GM19438 (cell line): ENCODE results near the gene ROCK2.

Experiments used
- ATAC-seq: cut with Tn5 transposase; IDR thresholded peaks from one replicate; pipeline ENCODE4 v1.9.1; 2021; ENCODE audit warnings: low read depth; ENCODE audit not compliant: unreplicated experiment

ROCK2 gene

DNA sequence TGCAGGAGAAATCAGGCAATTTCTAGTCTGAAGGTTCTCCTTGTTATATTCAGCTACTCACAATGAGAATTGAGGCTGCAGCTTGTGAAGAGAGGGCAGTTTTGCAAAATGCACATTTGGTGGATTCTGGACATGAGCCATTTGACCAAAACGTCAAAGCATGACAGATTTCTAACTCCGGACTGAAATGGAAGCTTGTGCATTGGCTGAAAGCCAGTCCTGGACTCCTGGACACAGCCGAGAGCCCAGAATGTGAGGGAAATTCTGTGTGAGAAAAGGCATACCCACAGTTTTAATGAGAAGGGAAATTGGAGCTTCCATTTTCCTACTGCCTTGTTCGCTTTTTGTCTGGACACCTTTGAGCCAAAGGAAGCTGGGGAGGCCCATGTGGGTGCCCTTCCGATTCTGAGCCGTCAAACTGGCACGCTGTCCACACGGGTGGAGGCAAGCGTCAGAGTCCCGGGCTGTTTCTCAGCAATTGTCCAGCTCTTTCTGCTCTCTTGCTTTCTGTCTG lies 23.7 kb upstream of the ROCK2 start:
- no peak for ATAC-seq

GRCh38 chr2:11367170-11367730 lies 22.8 kb upstream of the ROCK2 start:
- ATAC-seq: no peak

- ATAC-seq: no peak
Measured at GRCh38 chr2:11366326-11366741, 21.9 kb upstream of the ROCK2 start.

GRCh38 chr2:11365096-11365879 lies 20.9 kb upstream of the ROCK2 start:
- ATAC-seq: no peak

- no peak for ATAC-seq
Measured at GRCh38 chr2:11364565-11364887, 20.1 kb upstream of the ROCK2 start.

DNA sequence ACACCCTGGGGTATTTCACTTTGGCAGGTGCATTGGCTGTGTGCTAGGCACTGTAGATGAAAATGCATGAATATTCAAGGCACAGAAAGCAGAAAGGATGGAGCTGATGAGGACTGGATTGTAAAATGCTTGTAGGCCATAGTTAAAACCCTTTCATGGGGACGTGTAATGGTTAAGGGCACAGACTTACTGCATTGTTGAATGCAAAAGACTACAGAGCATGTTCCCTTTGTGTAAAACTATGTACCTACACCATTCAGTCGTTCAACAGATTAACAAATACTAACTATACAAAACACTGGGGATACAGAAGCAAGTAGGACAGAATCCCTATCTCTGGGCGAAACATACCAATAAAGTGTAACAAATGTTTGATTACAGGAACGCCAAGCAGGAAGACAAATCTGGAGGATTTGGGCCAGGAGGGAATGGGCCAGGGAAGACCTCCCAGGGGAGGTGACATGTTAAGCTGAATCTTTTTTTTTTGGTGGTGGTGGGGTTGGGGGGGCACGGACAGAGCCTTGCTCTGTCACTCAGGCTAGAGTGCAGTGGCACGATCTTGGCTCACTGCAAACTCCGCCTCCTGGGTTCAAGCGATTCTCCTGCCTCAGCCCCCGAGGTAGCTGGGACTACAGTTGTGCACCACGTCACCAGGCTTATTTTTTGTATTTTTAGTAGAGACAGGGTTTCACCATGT lies 19.6 kb upstream of the ROCK2 start:
- ATAC-seq: no peak

DNA sequence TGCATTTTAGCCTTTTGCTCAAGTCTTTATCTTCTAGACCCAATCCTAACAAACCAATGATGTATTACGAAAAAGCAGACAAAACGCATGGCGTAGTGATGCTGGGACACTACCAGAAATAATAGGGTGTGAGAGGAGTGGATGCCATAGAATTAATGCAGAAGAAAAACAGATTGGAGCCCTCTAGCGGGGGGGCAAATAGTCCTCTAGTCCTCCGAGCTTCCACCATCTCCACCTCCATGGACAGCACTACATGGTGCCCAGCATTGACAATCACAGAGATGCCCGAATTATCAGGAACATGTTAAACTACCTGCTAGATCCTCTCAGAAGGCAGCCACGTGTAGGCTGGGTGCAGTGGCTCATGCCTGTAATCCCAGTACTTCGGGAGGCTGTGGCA lies 15.4 kb upstream of the ROCK2 start:
- ATAC-seq: no peak

GRCh38 chr2:11357428-11357972 lies 13.1 kb upstream of the ROCK2 start:
- no peak for ATAC-seq

DNA sequence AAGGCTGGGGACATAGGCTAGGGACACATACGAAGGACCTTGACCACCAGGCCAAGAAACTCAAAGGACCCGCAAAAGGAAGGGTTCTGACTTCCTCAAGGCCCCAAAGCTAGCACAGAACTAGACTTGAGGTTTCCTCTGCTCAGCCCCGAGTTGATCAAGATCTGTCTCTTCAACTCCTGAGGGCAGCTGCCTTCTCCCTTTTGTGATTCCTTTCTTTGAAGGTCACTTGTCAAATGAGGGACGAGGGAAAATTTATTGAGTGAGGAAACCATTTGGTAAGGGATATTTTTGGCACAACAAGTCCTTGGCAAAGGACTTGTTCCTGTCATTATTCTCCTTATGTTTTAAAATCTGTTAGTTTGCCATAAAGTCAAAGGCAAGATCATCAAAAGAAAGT lies 12.3 kb upstream of the ROCK2 start:
- no peak for ATAC-seq

GRCh38 chr2:11355194-11356053 lies 11.0 kb upstream of the ROCK2 start:
- ATAC-seq: no peak

DNA sequence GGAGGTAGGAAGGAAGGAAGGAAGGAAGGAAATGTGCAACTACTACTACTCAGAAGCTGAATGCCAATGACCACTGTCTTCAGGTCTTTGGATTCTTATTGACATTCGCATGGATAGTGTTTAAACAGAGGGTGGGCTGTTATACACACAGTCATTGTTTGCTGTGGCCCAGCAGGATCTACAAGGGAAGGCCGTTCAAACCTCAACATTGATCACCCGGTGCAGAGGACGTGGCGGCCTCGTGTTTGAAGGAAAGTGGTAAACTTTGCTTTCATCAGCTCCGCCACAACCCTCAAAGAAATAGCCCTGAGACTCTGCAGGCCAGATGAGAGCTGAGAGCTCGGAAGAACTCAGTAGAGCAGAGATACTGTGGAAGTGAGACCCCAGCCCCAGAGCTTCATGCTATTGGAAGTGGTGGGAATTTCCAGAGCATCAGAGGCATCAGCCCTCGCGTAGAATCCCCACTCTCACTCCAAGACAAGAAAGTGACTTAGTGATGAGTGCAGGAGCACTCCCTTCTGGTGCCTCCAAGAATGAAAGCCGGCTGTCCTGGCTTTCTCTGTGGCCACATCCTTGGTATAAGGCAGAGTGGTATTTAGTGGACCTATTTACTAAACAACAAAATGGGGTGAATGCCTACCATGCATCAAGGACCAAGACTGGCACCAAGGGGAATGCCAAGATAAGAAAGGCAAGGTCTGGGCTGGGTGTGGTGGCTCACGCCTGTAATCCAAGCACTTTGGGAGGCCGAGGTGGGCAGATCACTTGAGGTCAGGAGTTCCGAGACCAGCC lies 10.1 kb upstream of the ROCK2 start:
- no peak for ATAC-seq

GRCh38 chr2:11352781-11353537 lies 8.5 kb upstream of the ROCK2 start:
- ATAC-seq: no peak

- no peak for ATAC-seq
Measured at GRCh38 chr2:11348209-11348749, 3.8 kb upstream of the ROCK2 start.

DNA sequence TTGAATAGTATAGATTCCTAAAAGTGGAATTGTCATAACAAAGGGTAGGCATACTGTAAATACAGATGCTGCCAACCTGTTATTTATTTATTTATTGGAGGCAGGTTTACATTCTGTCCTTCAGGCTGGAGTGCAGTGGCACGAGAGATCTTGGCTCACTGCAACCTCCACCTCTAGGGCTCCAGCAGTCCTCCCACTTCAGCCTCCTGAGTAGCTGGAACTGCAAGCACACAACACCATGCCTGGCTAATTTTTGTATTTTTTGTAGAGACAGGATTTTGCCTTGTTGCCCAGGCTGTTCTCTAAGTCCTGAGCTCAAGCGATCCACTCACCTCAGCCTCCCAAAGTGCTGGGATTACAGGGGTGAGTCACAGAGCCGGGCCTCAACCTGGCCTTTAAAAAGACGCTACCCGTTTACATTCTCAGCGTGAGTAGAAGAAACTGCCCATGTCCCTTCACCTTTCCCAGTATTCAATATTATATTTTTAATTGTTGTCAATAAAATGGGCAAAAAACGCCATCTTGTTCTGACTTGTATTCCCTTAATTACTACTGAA lies 3.0 kb upstream of the ROCK2 start:
- no peak for ATAC-seq

DNA sequence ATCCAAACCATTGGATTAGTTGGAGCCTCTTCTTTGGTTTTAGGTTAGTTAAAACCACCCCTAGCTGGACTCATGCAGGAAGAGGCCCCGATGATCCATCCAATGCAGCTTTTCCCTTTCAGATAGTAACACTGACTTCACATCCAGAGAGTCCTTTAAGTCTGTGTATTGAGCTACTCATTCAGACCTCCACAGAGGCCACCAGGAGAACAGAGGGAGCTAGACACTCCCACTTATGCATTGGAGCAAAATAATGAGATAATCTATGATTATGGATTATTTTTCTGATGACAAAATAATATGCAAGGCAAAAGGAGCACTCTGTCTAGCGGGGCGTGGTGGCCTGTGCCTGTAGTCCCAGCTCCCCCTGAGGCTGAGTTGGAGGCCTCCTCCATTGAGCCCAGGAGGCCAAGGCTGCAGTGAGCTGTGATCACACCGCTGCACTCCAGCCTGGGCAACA lies 1.6 kb upstream of the ROCK2 start:
- no peak for ATAC-seq

- peak; percentile 26 for ATAC-seq
Measured at GRCh38 chr2:11344956-11345677, 681 bp upstream of the ROCK2 start.

DNA sequence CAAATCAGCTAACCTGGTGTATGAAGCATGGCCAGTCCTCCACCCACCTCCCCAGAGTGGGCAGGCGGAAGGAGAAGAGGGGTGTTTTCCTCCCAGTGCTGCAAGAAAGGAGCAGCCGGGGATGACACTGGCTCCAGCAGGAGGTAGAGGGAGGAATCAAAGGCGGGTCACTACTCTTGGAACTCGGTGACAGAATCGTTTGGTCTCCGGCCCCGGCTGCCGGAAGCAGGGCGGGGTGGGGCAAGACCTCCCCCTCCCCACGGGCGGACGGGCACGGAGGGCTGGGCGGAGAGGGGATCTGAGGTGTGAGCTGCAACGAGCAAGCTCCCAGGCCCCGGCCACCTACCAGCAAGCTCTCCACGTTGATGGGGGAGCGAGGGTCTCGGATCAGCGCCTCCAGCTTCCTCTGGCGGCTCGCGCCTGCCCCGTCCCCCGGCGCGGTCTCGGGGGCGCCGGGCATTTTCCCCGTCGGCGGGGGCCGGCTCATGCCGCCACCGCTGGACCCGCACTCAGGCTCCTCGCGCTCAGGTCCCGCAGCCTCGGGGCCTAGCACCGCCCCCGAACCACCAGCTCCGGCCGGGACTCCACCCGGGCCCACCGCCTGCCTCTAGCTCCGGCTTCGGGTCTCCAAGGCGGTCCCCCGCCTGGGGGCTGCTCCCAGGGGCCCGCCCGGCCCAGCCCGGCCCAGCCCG lies 640 bp downstream of the ROCK2 start:
- peak; percentile 39 for ATAC-seq
